WTC11 (cell line): Measurements from ENCODE around the gene HLX. TPM values are rescaled to one million over a fixed set of nuclear protein-coding genes. Genes with fewer than 3 reads are reported as not detected.

ENCODE experiments used
- ATAC-seq: fragments of 200-7000 bp; cut with Tn5 transposase; 2 replicates; pipeline ENCODE4 v1.10.0; 2021; ENCODE audit warnings: mild to moderate bottlenecking, moderate library complexity
- Bru-seq: library from RNA; stranded (reverse); fragments of 400-500 nt; gene quantifications from one replicate; lab custom pipeline; 2021; lab: Mats Ljungman, UMichigan
- CTCF ChIA-PET: fragments of 300-600 bp; sonication (Branson Sonifier 250); formaldehyde crosslinking; loops from one replicate; lab custom pipeline; 2021; ENCODE audit warnings: antibody characterized with exemption; lab: Charles Lee
- POLR2A ChIA-PET: fragments of 350-600 bp; sonication (Branson Sonifier 250); formaldehyde crosslinking; loops from one replicate; lab custom pipeline; 2021; ENCODE audit warnings: antibody characterized with exemption; lab: Charles Lee
- DNase-seq: peaks from one replicate; pipeline ENCODE4 v3.0.0; 2021; ENCODE audit warnings: low spot score
- H3K27ac Mint-ChIP-seq: 2 replicates; pipeline ENCODE4 v1.8.0; 2021; ENCODE audit warnings: mixed read lengths
- H3K27me3 Mint-ChIP-seq: 2 replicates; pipeline ENCODE4 v1.8.0; 2021; ENCODE audit warnings: low read depth, mild to moderate bottlenecking, moderate library complexity, mixed read lengths
- H3K36me3 Mint-ChIP-seq: 2 replicates; pipeline ENCODE4 v1.8.0; 2021; ENCODE audit warnings: mixed read lengths
- H3K4me1 Mint-ChIP-seq: 2 replicates; pipeline ENCODE4 v1.8.0; 2022; ENCODE audit warnings: mixed read lengths
- H3K4me3 Mint-ChIP-seq: 2 replicates; pipeline ENCODE4 v1.8.0; 2021; ENCODE audit warnings: mild to moderate bottlenecking, moderate library complexity, mixed read lengths
- H3K9me3 Mint-ChIP-seq: 2 replicates; pipeline ENCODE4 v1.8.0; 2021; ENCODE audit warnings: mixed read lengths
- AR ChIP-seq: fragments of 250-450 bp; sonication (Bioruptor Pico); IDR thresholded peaks from 2 replicates; pipeline ENCODE4 v1.9.0; 2021; ENCODE audit warnings: mild to moderate bottlenecking
- ATF3 ChIP-seq: sonication (generic); formaldehyde crosslinking; conservative IDR thresholded peaks from 2 replicates; pipeline ENCODE4 v1.8.1; 2022; ENCODE audit warnings: mild to moderate bottlenecking, missing genetic modification reagents
- ATF6 ChIP-seq: sonication (generic); formaldehyde crosslinking; IDR thresholded peaks from 2 replicates; pipeline ENCODE4 v1.8.1; 2023; ENCODE audit warnings: mild to moderate bottlenecking, missing genetic modification reagents
- CTCF ChIP-seq: fragments of 200-600 bp; IDR thresholded peaks from 2 replicates; pipeline ENCODE4 v1.8.0; 2022; ENCODE audit warnings: antibody characterized with exemption
- ERG ChIP-seq: fragments of 250-450 bp; sonication (Bioruptor Pico); IDR thresholded peaks from 2 replicates; pipeline ENCODE4 v1.8.0; 2021; ENCODE audit warnings: mild to moderate bottlenecking
- FOXJ3 ChIP-seq: sonication (generic); formaldehyde crosslinking; IDR thresholded peaks from 2 replicates; pipeline ENCODE4 v1.9.0; 2021; ENCODE audit warnings: missing genetic modification reagents, mild to moderate bottlenecking, borderline replicate concordance
- FOXK1 ChIP-seq: sonication (generic); formaldehyde crosslinking; IDR thresholded peaks from 2 replicates; pipeline ENCODE4 v1.8.0; 2022; ENCODE audit warnings: mild to moderate bottlenecking, moderate library complexity, missing genetic modification reagents
- FOXP1 ChIP-seq: sonication (generic); formaldehyde crosslinking; IDR thresholded peaks from 2 replicates; pipeline ENCODE4 v1.8.0; 2022; ENCODE audit warnings: missing genetic modification reagents, mild to moderate bottlenecking, moderate library complexity, borderline replicate concordance
- GRHL2 ChIP-seq: fragments of 250-450 bp; sonication (Bioruptor Pico); IDR thresholded peaks from 2 replicates; pipeline ENCODE4 v1.8.0; 2022; ENCODE audit warnings: mild to moderate bottlenecking, moderate library complexity; ENCODE audit not compliant: insufficient replicate concordance, severe bottlenecking
- IRF2 ChIP-seq: sonication (generic); formaldehyde crosslinking; IDR thresholded peaks from 2 replicates; pipeline ENCODE4 v1.8.0; 2022; ENCODE audit warnings: low read depth, missing genetic modification reagents, borderline replicate concordance
- MLX ChIP-seq: sonication (generic); formaldehyde crosslinking; IDR thresholded peaks from 2 replicates; pipeline ENCODE4 v1.8.1; 2023; ENCODE audit warnings: mild to moderate bottlenecking, missing genetic modification reagents, moderate library complexity
- MXD4 ChIP-seq: fragments of 250-450 bp; sonication (Bioruptor Pico); IDR thresholded peaks from 2 replicates; pipeline ENCODE4 v1.8.0; 2021; ENCODE audit warnings: mild to moderate bottlenecking, moderate library complexity, borderline replicate concordance
- NFYB ChIP-seq: sonication (generic); formaldehyde crosslinking; conservative IDR thresholded peaks from 2 replicates; pipeline ENCODE4 v1.8.0; 2022; ENCODE audit warnings: low read depth, missing genetic modification reagents
- RELA ChIP-seq: sonication (generic); formaldehyde crosslinking; IDR thresholded peaks from 2 replicates; pipeline ENCODE4 v1.8.1; 2022; ENCODE audit warnings: missing genetic modification reagents, mild to moderate bottlenecking, borderline replicate concordance
- ZNF138 ChIP-seq: sonication (generic); formaldehyde crosslinking; conservative IDR thresholded peaks from 2 replicates; pipeline ENCODE4 v1.8.1; 2022; ENCODE audit warnings: mild to moderate bottlenecking, moderate library complexity, missing genetic modification reagents
- ZNF317 ChIP-seq: sonication (generic); formaldehyde crosslinking; IDR thresholded peaks from 2 replicates; pipeline ENCODE4 v1.8.1; 2023; ENCODE audit warnings: low read depth, mild to moderate bottlenecking, moderate library complexity, missing genetic modification reagents, borderline replicate concordance
- ZNF423 ChIP-seq: fragments of 250-450 bp; sonication (Bioruptor Pico); IDR thresholded peaks from 2 replicates; pipeline ENCODE4 v2.1.2; 2022; ENCODE audit warnings: mild to moderate bottlenecking, moderate library complexity
- long read RNA-seq, 3 experiments: library from RNA in 1 of 3; library from capped mRNA in 1 of 3; library from polyadenylated mRNA in 1 of 3; unstranded in 2 of 3; stranded (forward) in 1 of 3; transcript quantifications; one replicate each; pipeline ENCODE4 v2.0.0, GENCODE V29; 2021
- total RNA-seq: library from RNA; stranded (reverse); gene quantifications from 3 replicates; pipeline ENCODE4 v1.2.3, GENCODE V29; 2021
- TF ChIP-seq, protein P1 (sequence below): sonication (generic); formaldehyde crosslinking; IDR thresholded peaks from 2 replicates; pipeline ENCODE4 v1.8.0; 2023; ENCODE audit warnings: missing genetic modification reagents, mild to moderate bottlenecking, borderline replicate concordance
- TF ChIP-seq, protein P2 (sequence below): sonication (generic); formaldehyde crosslinking; IDR thresholded peaks from 2 replicates; pipeline ENCODE4 v1.8.0; 2022; ENCODE audit warnings: mild to moderate bottlenecking, missing genetic modification reagents

Gene HLX, protein sequence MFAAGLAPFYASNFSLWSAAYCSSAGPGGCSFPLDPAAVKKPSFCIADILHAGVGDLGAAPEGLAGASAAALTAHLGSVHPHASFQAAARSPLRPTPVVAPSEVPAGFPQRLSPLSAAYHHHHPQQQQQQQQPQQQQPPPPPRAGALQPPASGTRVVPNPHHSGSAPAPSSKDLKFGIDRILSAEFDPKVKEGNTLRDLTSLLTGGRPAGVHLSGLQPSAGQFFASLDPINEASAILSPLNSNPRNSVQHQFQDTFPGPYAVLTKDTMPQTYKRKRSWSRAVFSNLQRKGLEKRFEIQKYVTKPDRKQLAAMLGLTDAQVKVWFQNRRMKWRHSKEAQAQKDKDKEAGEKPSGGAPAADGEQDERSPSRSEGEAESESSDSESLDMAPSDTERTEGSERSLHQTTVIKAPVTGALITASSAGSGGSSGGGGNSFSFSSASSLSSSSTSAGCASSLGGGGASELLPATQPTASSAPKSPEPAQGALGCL
- total RNA-seq = 0.30 to 0.53 TPM in 2 of 3 replicates, not detected in the other
- Bru-seq, nascent RNA = percentile 28 among the genes with signal in this experiment
- long read RNA-seq, experiment 1 = 0 reads
- long read RNA-seq, experiment 2, partial matches to known transcripts = 0 of 1 reads
- long read RNA-seq, experiment 2, other reads (novel, unspliced or antisense) = 0 of 1 reads
- long read RNA-seq, experiment 3 = 0 reads

DNA sequence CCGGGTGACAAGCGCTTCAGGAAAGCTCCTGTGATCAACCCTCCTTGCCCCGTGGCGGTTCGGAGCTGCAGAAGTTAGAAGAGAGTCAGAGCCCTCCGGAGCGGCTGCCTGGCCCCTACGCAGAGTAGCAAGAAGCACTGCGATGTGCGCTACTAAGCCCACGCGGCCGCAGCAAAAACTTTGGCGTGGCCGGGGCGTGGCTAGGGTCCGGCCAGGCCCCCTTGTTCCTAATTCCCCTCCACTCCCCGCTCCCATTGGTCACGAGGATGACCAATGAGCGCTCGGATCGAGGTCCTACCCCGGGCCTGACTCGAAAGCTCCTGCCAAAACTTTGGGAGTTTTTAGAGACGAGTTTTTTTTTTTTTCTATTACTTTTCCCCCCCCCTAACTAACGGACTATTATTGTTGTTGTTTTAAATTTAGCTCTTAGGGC, at the start of gene HLX:
TSS of gene HLX (plus strand) at position 368 of the 433 bp plus-strand sequence. CDS start 415 bp downstream, outside the sequence.
- no peak for TF ChIP-seq GRHL2 (CRISPR knock-in tag)
- TF ChIP-seq ATF6 (CRISPR knock-in tag) = no peak
- no peak for TF ChIP-seq AR
- no peak for TF ChIP-seq ZNF423 (CRISPR knock-in tag)
- no peak for TF ChIP-seq MLX (CRISPR knock-in tag)
- TF ChIP-seq CTCF = no peak
- TF ChIP-seq ZNF138 (CRISPR knock-in tag) = no peak
- TF ChIP-seq ATF3 (CRISPR knock-in tag) = no peak
- TF ChIP-seq, protein P1, sequence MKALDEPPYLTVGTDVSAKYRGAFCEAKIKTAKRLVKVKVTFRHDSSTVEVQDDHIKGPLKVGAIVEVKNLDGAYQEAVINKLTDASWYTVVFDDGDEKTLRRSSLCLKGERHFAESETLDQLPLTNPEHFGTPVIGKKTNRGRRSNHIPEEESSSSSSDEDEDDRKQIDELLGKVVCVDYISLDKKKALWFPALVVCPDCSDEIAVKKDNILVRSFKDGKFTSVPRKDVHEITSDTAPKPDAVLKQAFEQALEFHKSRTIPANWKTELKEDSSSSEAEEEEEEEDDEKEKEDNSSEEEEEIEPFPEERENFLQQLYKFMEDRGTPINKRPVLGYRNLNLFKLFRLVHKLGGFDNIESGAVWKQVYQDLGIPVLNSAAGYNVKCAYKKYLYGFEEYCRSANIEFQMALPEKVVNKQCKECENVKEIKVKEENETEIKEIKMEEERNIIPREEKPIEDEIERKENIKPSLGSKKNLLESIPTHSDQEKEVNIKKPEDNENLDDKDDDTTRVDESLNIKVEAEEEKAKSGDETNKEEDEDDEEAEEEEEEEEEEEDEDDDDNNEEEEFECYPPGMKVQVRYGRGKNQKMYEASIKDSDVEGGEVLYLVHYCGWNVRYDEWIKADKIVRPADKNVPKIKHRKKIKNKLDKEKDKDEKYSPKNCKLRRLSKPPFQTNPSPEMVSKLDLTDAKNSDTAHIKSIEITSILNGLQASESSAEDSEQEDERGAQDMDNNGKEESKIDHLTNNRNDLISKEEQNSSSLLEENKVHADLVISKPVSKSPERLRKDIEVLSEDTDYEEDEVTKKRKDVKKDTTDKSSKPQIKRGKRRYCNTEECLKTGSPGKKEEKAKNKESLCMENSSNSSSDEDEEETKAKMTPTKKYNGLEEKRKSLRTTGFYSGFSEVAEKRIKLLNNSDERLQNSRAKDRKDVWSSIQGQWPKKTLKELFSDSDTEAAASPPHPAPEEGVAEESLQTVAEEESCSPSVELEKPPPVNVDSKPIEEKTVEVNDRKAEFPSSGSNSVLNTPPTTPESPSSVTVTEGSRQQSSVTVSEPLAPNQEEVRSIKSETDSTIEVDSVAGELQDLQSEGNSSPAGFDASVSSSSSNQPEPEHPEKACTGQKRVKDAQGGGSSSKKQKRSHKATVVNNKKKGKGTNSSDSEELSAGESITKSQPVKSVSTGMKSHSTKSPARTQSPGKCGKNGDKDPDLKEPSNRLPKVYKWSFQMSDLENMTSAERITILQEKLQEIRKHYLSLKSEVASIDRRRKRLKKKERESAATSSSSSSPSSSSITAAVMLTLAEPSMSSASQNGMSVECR (CRISPR knock-in tag) = no peak
- no peak for TF ChIP-seq RELA (CRISPR knock-in tag)
- TF ChIP-seq, protein P2, sequence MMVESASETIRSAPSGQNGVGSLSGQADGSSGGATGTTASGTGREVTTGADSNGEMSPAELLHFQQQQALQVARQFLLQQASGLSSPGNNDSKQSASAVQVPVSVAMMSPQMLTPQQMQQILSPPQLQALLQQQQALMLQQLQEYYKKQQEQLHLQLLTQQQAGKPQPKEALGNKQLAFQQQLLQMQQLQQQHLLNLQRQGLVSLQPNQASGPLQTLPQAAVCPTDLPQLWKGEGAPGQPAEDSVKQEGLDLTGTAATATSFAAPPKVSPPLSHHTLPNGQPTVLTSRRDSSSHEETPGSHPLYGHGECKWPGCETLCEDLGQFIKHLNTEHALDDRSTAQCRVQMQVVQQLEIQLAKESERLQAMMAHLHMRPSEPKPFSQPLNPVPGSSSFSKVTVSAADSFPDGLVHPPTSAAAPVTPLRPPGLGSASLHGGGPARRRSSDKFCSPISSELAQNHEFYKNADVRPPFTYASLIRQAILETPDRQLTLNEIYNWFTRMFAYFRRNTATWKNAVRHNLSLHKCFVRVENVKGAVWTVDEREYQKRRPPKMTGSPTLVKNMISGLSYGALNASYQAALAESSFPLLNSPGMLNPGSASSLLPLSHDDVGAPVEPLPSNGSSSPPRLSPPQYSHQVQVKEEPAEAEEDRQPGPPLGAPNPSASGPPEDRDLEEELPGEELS = no peak
- no peak for TF ChIP-seq NFYB (CRISPR knock-in tag)
- no peak for TF ChIP-seq IRF2 (CRISPR knock-in tag)
- TF ChIP-seq FOXK1 (CRISPR knock-in tag) = no peak
- no peak for TF ChIP-seq FOXP1 (CRISPR knock-in tag)
- no peak for TF ChIP-seq FOXJ3 (CRISPR knock-in tag)
- no peak for TF ChIP-seq ERG
- no peak for TF ChIP-seq ZNF317 (CRISPR knock-in tag)
- TF ChIP-seq MXD4 (CRISPR knock-in tag) = no peak
- DNase-seq (peak; percentile 60), ATAC-seq (peak; percentile 53)
- H3K36me3 Mint-ChIP-seq = no peaks in the 10 kb centered on the region
- H3K4me3 Mint-ChIP-seq = peak within 1 kb of the TSS; percentile 84
- POLR2A ChIA-PET = interaction anchor here (1.0 kb wide), 1 partner anchor 9 kb away, joined by 4 read pairs; no protein-coding TSS in a partner anchor
- H3K27me3 Mint-ChIP-seq = peaks cover 100% of the 10 kb centered on the region
- no peaks in the 10 kb centered on the region for H3K9me3 Mint-ChIP-seq
- H3K27ac Mint-ChIP-seq = no peak within 1 kb of the TSS
- CTCF ChIA-PET = interaction anchor here (0.7 to 1.2 kb wide), 5 partner anchors 9 to 325 kb away, joined by 3 to 5 read pairs (median 4); partner anchors contain the start of gene MTARC1
- peaks cover 66% of the 10 kb centered on the region for H3K4me1 Mint-ChIP-seq
